Measurements from ENCODE around the gene RBM22.

- no peak for TF ChIP-seq CTCF (IDR thresholded peaks at IDR 0.05)
- TF ChIP-seq MXD4 (CRISPR knock-in tag; IDR thresholded peaks at IDR 0.05; ENCODE audit: borderline replicate concordance): no peak
- no peak for TF ChIP-seq IRF1 (CRISPR knock-in tag; IDR thresholded peaks at IDR 0.05)
- TF ChIP-seq ZNF416 (CRISPR knock-in tag; IDR thresholded peaks at IDR 0.05): no peak
- TF ChIP-seq MAX (CRISPR knock-in tag; IDR thresholded peaks at IDR 0.05): no peak
- TF ChIP-seq ZBTB43 (CRISPR knock-in tag; IDR thresholded peaks at IDR 0.05): no peak
- no peak for TF ChIP-seq ATF3 (CRISPR knock-in tag; conservative IDR thresholded peaks at IDR 0.05)
- TF ChIP-seq MLX (CRISPR knock-in tag; IDR thresholded peaks at IDR 0.05): no peak
- no peak for TF ChIP-seq CREB1 (CRISPR knock-in tag; IDR thresholded peaks at IDR 0.05)
Measured at GRCh38 chr5:150659360-150660107, 41.3 kb downstream of the RBM22 start.

Data from WTC11 (cell line).